ENCODE measurements around the gene EVI2B.

GRCh38 chr17:31355935-31356334, 42.1 kb upstream of the EVI2B start:
- no peak for TF ChIP-seq CEBPB (IDR thresholded peaks at IDR 0.05; ENCODE audit: low read depth, low read length)
- no peak for TF ChIP-seq CTCF (conservative IDR thresholded peaks at IDR 0.05; ENCODE audit: low read depth, low read length)
- TF ChIP-seq SMC3 (IDR thresholded peaks at IDR 0.05; ENCODE audit: low read depth, low read length) = no peak
- TF ChIP-seq MXI1 (IDR thresholded peaks at IDR 0.05; ENCODE audit: borderline replicate concordance, low read depth, low read length) = no peak
- TF ChIP-seq RFX5 (IDR thresholded peaks at IDR 0.05; ENCODE audit: low read depth, low read length) = no peak
- TF ChIP-seq BHLHE40 (IDR thresholded peaks at IDR 0.05; ENCODE audit: low read depth, low read length) = no peak
- no peak for TF ChIP-seq POLR2A (IDR thresholded peaks at IDR 0.05; ENCODE audit: low read depth, low read length)
